Measurements from ENCODE around the gene HSD17B3.

GRCh38 chr9:96186591-96187011, 115.4 kb downstream of the HSD17B3 start:
- TF ChIP-seq CTCF (conservative IDR thresholded peaks at IDR 0.05; ENCODE audit: low read length), result no peak
- TF ChIP-seq EZH2phosphoT487 (IDR thresholded peaks at IDR 0.05; ENCODE audit: borderline replicate concordance), result no peak
